Calu3 (cell line): Measurements from ENCODE around the gene MTLN. TPM values are rescaled to one million over a fixed set of nuclear protein-coding genes. Genes with fewer than 3 reads are reported as not detected.
"Not testable (repeated sequence)": the region's sequence is repeated elsewhere in the genome, so short reads cannot be mapped to it uniquely, and the experiment has no call there.

Experiments used
- BruUV-seq: library from RNA; stranded (reverse); fragments of 400-500 nt; replicated peaks from 2 replicates; lab custom pipeline; 2021; lab: Mats Ljungman, UMichigan
- CTCF ChIA-PET: fragments of 300-600 bp; sonication (Branson Sonifier 250); formaldehyde crosslinking; loops from one replicate; lab custom pipeline; 2022; ENCODE audit warnings: antibody characterized with exemption; lab: Charles Lee
- DNase-seq: peaks from one replicate; pipeline ENCODE4 v3.0.0; 2022
- H3K27ac Mint-ChIP-seq: one replicate; pipeline ENCODE4 v1.8.0; 2022; ENCODE audit warnings: mixed read lengths; ENCODE audit not compliant: unreplicated experiment
- H3K27me3 Mint-ChIP-seq: one replicate; pipeline ENCODE4 v1.8.0; 2022; ENCODE audit warnings: mixed read lengths; ENCODE audit not compliant: unreplicated experiment
- H3K36me3 Mint-ChIP-seq: one replicate; pipeline ENCODE4 v1.8.0; 2022; ENCODE audit warnings: mild to moderate bottlenecking, moderate library complexity, mixed read lengths; ENCODE audit not compliant: insufficient read depth, unreplicated experiment
- H3K4me1 Mint-ChIP-seq: one replicate; pipeline ENCODE4 v1.8.0; 2022; ENCODE audit warnings: mild to moderate bottlenecking, low read depth, mixed read lengths; ENCODE audit not compliant: unreplicated experiment
- H3K4me3 Mint-ChIP-seq: one replicate; pipeline ENCODE4 v1.8.0; 2022; ENCODE audit warnings: mild to moderate bottlenecking, low read depth, moderate library complexity, mixed read lengths; ENCODE audit not compliant: unreplicated experiment
- H3K9me3 Mint-ChIP-seq: one replicate; pipeline ENCODE4 v1.8.0; 2022; ENCODE audit warnings: low read depth, mixed read lengths; ENCODE audit not compliant: unreplicated experiment
- CTCF ChIP-seq: fragments of 200-600 bp; IDR thresholded peaks from one replicate; pipeline ENCODE4 v1.8.0; 2022; ENCODE audit warnings: antibody characterized with exemption; ENCODE audit not compliant: unreplicated experiment
- intact Hi-C: fragments of 100-400 bp; cut with micrococcal nuclease; formaldehyde crosslinking; loops from one replicate; pipeline ENCODE4 v1.10.0; 2022; ENCODE audit not compliant: unreplicated experiment
- total RNA-seq: library from RNA; stranded (reverse); gene quantifications from 2 replicates; pipeline ENCODE4 v1.2.3, GENCODE V29; 2022

MTLN gene
- total RNA-seq, 1 experiment from 2014 or later, result 54.1 TPM

GRCh38 chr2:110221938-110222337 is 9.6 kb upstream of the MTLN start:
- no peak overlapping the region for H3K27ac Mint-ChIP-seq
- intact Hi-C loops, result no loop called here
- peaks cover 42% of the 10 kb centered on the region for H3K27me3 Mint-ChIP-seq
- no TSS peak for BruUV-seq
- no peak for DNase-seq
- H3K4me1 Mint-ChIP-seq, result peaks cover 11% of the 10 kb centered on the region
- CTCF ChIA-PET, result no interaction called here
- H3K36me3 Mint-ChIP-seq, result no peaks in the 10 kb centered on the region
- no peak for TF ChIP-seq CTCF
- no peak overlapping the region for H3K4me3 Mint-ChIP-seq
- no peaks in the 10 kb centered on the region for H3K9me3 Mint-ChIP-seq

GRCh38 chr2:110220190-110220564 is 7.8 kb upstream of the MTLN start:
- BruUV-seq, result no TSS peak
- DNase-seq, result no peak
- Mint-ChIP-seq H3K36me3 (no peaks in the 10 kb centered on the region), H3K27me3 (peaks cover 46% of the 10 kb centered on the region), H3K4me1 (peaks cover 11% of the 10 kb centered on the region), H3K4me3 (no peak overlapping the region), H3K9me3 (no peaks in the 10 kb centered on the region), H3K27ac (no peak overlapping the region)
- TF ChIP-seq CTCF, result no peak
- CTCF ChIA-PET, result no interaction called here
- intact Hi-C loops, result no loop called here

GRCh38 chr2:110219496-110220189 is 7.3 kb upstream of the MTLN start:
- Mint-ChIP-seq H3K9me3 (no peaks in the 10 kb centered on the region), H3K36me3 (no peaks in the 10 kb centered on the region), H3K27me3 (peaks cover 51% of the 10 kb centered on the region), H3K4me3 (no peak overlapping the region), H3K4me1 (peaks cover 11% of the 10 kb centered on the region), H3K27ac (no peak overlapping the region)
- no peak for DNase-seq
- BruUV-seq, result no TSS peak
- no peak for TF ChIP-seq CTCF
- intact Hi-C loops, result no loop called here
- CTCF ChIA-PET, result no interaction called here

GRCh38 chr2:110218889-110219288 is 6.5 kb upstream of the MTLN start:
- Mint-ChIP-seq H3K27me3 (peaks cover 56% of the 10 kb centered on the region), H3K4me1 (peaks cover 11% of the 10 kb centered on the region)
- H3K27ac Mint-ChIP-seq, H3K9me3 Mint-ChIP-seq, intact Hi-C loops, DNase-seq, H3K4me3 Mint-ChIP-seq, CTCF ChIA-PET, BruUV-seq, H3K36me3 Mint-ChIP-seq: not testable (repeated sequence)

- Mint-ChIP-seq H3K27ac (no peak overlapping the region), H3K36me3 (peaks cover 11% of the 10 kb centered on the region), H3K27me3 (peaks cover 56% of the 10 kb centered on the region), H3K9me3 (peaks cover 3% of the 10 kb centered on the region), H3K4me3 (no peak overlapping the region), H3K4me1 (peaks cover 11% of the 10 kb centered on the region)
- intact Hi-C loops, result no loop called here
- no peak for TF ChIP-seq CTCF
- BruUV-seq, result no TSS peak
- CTCF ChIA-PET, result no interaction called here
- no peak for DNase-seq
These were observed 4.5 kb upstream of the MTLN start for GRCh38 chr2:110216803-110217202.
